GM12801 (cell line): ENCODE measurements around the gene GNAO1.

ENCODE experiments used
- TF ChIP-seq, protein P1 (sequence below): IDR thresholded peaks from one replicate; pipeline ENCODE4 v1.5.1; 2011; ENCODE audit warnings: control low read depth; ENCODE audit not compliant: insufficient read length; ENCODE audit errors: extremely low read depth

Gene GNAO1

DNA sequence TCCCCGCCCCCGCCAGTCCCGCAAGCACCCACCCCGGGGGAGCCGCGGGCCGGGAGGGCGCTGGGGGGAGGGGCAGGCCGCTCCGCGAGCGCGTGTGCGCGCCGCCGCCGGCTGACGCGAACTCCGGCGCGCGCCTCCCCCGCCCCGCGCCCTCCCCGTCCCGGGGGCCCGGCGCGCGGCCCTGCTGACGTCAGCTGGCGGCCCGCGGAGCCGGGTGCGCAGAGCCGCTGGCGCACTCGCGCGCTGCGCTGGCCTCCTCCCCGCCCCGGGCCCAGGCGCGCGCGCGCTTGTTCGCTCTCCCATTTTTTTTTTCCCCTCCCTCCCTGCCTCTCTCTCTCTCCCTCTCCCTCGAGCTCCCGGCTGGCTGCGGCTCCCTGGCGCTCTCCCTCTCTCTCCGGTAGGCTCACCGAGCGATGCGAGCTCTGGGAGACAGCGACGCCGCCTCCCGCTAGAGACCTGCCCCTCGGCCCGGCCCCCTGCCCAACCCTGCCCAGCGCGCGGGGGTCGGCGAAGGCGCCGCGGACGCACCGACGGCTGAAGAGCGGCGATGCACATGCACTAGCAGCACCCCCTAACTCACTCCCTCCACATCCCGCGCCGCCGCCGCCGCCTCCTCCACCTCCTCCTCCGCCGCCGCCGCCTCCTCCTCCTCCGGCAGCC, at the start of gene GNAO1:
GNAO1 (plus strand) TSS at position 334 of the 660 bp plus-strand sequence. CDS start 747 bp downstream, outside the sequence.
- TF ChIP-seq, protein P1, sequence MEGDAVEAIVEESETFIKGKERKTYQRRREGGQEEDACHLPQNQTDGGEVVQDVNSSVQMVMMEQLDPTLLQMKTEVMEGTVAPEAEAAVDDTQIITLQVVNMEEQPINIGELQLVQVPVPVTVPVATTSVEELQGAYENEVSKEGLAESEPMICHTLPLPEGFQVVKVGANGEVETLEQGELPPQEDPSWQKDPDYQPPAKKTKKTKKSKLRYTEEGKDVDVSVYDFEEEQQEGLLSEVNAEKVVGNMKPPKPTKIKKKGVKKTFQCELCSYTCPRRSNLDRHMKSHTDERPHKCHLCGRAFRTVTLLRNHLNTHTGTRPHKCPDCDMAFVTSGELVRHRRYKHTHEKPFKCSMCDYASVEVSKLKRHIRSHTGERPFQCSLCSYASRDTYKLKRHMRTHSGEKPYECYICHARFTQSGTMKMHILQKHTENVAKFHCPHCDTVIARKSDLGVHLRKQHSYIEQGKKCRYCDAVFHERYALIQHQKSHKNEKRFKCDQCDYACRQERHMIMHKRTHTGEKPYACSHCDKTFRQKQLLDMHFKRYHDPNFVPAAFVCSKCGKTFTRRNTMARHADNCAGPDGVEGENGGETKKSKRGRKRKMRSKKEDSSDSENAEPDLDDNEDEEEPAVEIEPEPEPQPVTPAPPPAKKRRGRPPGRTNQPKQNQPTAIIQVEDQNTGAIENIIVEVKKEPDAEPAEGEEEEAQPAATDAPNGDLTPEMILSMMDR, result no peak

DNA sequence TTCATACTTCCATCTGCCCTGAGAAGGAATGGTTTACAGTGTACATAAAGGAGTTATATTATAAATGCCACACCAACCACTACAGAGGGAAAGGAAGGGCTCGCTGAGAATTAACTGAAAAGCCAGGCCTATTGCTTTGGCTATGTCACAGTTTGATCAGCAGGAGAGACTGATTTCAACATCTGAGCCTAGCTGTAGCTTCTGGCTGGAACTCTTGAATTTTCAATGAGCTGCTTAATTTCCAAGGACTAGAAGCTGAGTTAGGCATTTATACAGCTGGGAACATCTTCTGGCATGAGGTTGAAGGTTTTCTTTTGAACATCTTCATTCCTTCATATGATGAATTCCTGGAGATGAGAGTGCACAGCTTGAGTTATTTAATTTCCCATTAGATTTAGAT, 47.6 kb upstream of the GNAO1 start:
- TF ChIP-seq, protein P1, result no peak

DNA sequence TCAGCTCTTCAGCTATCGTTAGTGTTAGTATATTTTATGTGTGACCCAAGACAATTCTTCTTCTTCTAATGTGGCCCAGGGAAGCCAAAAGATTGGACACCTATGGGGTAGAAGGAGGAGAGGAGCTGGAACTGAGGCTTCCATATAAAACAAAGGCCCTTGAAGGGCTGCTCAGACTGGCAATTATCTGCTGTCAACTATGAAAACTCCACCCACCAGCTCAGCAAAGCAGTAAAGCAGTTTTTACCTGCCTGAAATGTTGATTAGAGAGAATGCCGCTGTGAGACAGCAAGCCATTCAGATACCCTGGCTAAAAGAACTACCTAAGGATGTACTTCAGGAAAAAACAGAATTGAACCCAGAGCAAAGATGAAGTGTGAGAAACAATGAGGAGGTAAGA, 45.9 kb upstream of the GNAO1 start:
- TF ChIP-seq, protein P1, result no peak

DNA sequence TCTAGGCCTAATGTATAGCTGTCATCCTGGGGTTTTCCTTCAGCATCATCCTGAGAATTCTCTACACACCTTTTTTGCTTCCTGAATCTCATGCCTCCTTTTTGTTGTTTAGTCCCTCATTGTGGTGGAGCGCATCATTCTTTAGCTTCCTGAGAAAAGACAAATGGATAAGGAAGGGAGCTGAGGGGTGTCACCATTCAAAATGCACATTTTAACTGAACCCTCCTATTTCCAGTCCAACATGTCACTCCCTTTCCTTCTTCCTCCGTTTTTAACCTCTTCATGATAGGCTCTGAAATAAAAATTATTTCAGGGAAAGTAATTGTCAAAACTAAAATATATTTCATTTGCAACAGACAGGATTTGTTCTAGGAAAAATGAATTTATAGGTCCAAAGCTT, 39.7 kb upstream of the GNAO1 start:
- TF ChIP-seq, protein P1, result no peak

DNA sequence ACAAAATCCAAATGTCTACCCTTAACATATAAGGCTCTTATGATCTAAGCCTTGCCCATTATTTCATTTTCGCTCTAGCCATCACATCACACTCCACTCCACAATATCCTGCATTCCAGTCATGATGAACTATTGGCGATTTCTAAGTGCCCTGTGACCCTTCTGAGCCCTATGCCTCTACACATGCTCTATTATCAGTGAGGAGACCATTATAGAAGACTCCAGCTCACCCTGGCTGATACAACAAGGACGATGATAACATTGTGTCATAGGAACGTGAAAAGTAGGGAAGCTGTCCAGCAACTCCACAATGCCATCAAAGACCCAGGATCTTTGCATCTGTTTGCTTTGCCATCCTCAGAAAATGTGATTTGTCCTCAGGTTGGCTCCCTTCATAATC, 29.6 kb upstream of the GNAO1 start:
- TF ChIP-seq, protein P1, result no peak

DNA sequence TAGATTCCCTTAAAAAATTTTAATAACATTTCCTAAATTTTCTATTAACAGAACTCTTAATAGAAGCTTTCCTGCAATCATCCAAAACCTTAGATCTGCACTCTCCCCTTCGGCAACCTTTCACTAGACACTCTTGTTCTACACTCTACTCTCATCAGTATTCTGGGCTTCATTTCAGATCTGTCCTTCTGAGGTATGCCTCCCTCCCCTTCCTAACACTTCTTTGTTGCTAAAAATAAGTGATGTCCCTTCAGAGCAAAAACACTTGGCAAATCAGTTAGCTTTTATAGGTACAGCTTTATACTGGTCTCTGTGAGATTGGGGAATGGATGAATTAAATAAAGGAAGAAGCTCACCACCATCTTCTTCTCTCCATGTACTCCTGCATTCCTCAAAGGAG, 28.2 kb upstream of the GNAO1 start:
- TF ChIP-seq, protein P1, result no peak

DNA sequence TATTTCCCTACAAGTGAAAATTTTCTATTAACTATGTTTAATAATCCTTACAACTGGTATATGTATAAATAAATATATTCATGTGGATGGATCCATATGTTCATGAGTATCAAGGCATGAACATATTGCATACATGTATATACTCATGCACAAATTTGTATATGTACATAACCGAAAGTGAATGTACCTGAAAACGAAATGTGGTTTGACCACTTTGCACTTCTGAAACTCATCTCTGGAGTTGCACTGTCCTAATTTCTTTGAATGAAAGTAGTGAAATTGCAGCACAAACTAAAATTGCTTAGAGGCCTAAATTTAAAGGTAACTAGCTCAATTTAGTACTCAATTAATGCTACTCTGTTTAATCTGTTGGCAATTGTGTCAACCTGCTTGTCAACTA, 27.4 kb upstream of the GNAO1 start:
- TF ChIP-seq, protein P1, result no peak
